ENCODE data around the gene MOB4. TPM values are rescaled to one million over a fixed set of nuclear protein-coding genes. Genes with fewer than 3 reads are reported as not detected.
"Not testable (repeated sequence)": the region's sequence is repeated elsewhere in the genome, so short reads cannot be mapped to it uniquely, and the experiment has no call there.

MOB4 gene
- total RNA-seq, 1 experiment from 2014 or later, result 40.1 TPM

DNA sequence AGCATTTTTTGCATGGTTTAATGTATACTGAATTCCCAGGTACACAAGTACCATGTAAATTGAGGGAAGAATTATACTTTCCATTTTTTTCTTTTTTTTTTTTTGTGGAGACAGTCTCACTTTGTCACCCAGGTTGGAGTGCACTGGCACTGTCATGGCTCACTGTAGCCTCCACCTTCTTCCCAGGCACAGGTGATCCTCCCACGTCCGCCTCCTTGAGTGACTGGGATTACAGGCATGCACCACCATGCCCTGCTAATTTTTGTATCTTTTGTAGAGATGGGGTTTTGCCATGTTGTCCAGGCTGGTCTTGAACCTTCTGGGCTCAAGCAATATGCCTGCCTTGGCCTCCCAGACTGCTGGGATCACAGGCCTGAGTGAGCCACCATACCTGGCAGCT is 11.9 kb upstream of the MOB4 start:
- in situ Hi-C loops (cut with HindIII; ENCODE audit: low pct_unique_long_range_greater_than_20kb, low sequenced_read_pairs), result no loop called here
- DNase-seq (ENCODE audit: low read depth), result no peak

- DNase-seq (ENCODE audit: low read depth), result no peak
- in situ Hi-C loops (cut with HindIII; ENCODE audit: low pct_unique_long_range_greater_than_20kb, low sequenced_read_pairs), result no loop called here
These were observed 11.4 kb upstream of the MOB4 start for GRCh38 chr2:197504512-197504911.

- in situ Hi-C loops (cut with HindIII; ENCODE audit: low pct_unique_long_range_greater_than_20kb, low sequenced_read_pairs), result no loop called here
- no peak for DNase-seq (ENCODE audit: low read depth)
These were observed 9.2 kb upstream of the MOB4 start for GRCh38 chr2:197506658-197507057.

- no peak for DNase-seq (ENCODE audit: low read depth)
- in situ Hi-C loops (cut with HindIII; ENCODE audit: low pct_unique_long_range_greater_than_20kb, low sequenced_read_pairs), result no loop called here
These were observed 2.0 kb upstream of the MOB4 start for GRCh38 chr2:197513915-197514314.

GRCh38 chr2:197514754-197515153 is 1.1 kb upstream of the MOB4 start:
- no peak for DNase-seq (ENCODE audit: low read depth)
- in situ Hi-C loops (cut with HindIII; ENCODE audit: low pct_unique_long_range_greater_than_20kb, low sequenced_read_pairs), result no loop called here

DNA sequence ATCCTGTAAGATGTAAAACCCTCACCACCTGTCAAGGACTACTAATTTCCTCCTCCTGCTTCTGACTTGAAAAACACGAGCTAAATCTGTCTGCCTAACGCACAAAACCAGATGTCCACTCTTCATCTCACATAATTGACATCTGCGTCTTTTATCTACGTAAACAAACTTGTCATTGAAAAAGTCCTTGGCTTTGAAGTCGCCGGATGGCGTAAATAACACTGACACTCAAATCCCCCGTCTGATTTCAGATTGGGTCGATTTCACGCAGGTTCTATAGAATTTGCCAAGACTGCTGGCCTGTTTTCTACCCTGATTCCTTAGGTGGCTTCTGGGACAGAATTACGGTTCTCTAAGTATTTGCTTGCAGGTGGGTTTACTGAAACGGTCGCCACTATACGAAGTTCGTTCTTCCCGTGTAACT is 539 bp upstream of the MOB4 start:
- in situ Hi-C loops (cut with HindIII; ENCODE audit: low pct_unique_long_range_greater_than_20kb, low sequenced_read_pairs), result no loop called here
- DNase-seq (ENCODE audit: low read depth), result no peak

DNA sequence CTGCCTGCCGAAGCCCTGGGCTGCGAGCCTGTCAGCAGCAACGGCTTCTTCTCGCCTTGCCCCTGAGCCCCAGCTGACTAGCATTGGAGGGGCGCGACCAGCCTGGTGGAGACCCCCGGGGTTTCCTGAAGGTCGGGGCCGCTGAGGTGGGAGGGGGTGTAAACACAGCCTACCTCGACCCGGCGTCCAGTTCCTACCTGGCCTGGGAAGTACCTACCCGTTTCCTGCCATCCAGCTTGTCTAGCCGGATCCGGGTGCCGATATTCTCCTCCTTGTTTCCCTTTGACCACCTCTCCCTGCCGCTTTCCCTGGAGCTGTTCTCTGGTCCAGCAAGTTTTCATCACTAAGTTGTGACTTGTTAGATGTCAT is 511 bp downstream of the MOB4 start:
- no peak for DNase-seq (ENCODE audit: low read depth)
- in situ Hi-C loops (cut with HindIII; ENCODE audit: low pct_unique_long_range_greater_than_20kb, low sequenced_read_pairs), result no loop called here

GRCh38 chr2:197517150-197517549 is 1.3 kb downstream of the MOB4 start:
- in situ Hi-C loops (cut with HindIII; ENCODE audit: low pct_unique_long_range_greater_than_20kb, low sequenced_read_pairs), result no loop called here
- no peak for DNase-seq (ENCODE audit: low read depth)

- in situ Hi-C loops (cut with HindIII; ENCODE audit: low pct_unique_long_range_greater_than_20kb, low sequenced_read_pairs), result no loop called here
- DNase-seq (ENCODE audit: low read depth), result no peak
These were observed 22.5 kb downstream of the MOB4 start for GRCh38 chr2:197538412-197538811.

- in situ Hi-C loops (cut with HindIII; ENCODE audit: low pct_unique_long_range_greater_than_20kb, low sequenced_read_pairs), result no loop called here
- no peak for DNase-seq (ENCODE audit: low read depth)
These were observed 23.9 kb downstream of the MOB4 start for GRCh38 chr2:197539734-197540133.

DNA sequence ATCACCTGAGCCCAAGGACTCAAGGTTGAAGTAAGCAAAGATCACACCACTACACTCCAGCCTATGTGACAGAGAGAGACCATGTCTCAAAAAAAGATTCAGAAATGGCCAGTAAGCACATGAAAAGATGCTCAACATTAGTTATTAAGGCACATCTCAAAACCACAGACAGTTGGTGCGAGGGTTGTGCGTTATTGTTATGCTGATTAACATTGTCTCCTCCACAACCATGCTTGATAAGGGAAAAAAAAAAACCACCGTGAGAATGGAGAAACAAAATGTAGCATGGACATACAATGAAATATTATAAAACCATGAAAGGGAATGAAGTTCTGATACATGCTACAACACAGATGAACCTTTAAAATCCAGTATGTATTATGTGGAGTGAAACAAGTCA is 27.3 kb downstream of the MOB4 start:
- no peak for DNase-seq (ENCODE audit: low read depth)
- in situ Hi-C loops (cut with HindIII; ENCODE audit: low pct_unique_long_range_greater_than_20kb, low sequenced_read_pairs), result no loop called here

- DNase-seq (ENCODE audit: low read depth), result no peak
- in situ Hi-C loops (cut with HindIII; ENCODE audit: low pct_unique_long_range_greater_than_20kb, low sequenced_read_pairs), result no loop called here
These were observed 31.5 kb downstream of the MOB4 start for GRCh38 chr2:197547163-197547900.

DNA sequence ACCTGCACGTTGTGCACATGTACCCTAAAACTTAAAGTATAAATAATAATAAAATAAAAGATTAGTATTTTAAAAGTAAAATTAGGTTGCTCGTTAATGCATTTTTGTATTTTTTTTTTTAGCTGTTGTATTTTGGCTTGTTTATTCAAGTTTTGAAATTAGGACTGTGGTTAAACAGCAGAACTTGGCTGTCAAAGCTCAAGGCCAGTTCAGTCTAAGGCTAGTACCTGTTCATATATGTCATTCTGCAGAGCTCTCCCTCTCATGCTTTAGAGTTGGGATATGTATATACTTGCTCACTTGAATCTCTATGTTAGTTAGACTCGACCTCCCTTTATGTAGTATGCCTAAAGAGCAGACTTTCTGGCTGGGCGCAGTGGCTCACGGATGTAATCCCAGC is 32.7 kb downstream of the MOB4 start:
- in situ Hi-C loops (cut with HindIII; ENCODE audit: low pct_unique_long_range_greater_than_20kb, low sequenced_read_pairs), result no loop called here
- no peak for DNase-seq (ENCODE audit: low read depth)

- in situ Hi-C loops (cut with HindIII; ENCODE audit: low pct_unique_long_range_greater_than_20kb, low sequenced_read_pairs); DNase-seq (ENCODE audit: low read depth): not testable (repeated sequence)
These were observed 35.4 kb downstream of the MOB4 start for GRCh38 chr2:197551260-197551659.

GRCh38 chr2:197555467-197555866 is 39.6 kb downstream of the MOB4 start:
- in situ Hi-C loops (cut with HindIII; ENCODE audit: low pct_unique_long_range_greater_than_20kb, low sequenced_read_pairs), result no loop called here
- DNase-seq (ENCODE audit: low read depth), result no peak

DNA sequence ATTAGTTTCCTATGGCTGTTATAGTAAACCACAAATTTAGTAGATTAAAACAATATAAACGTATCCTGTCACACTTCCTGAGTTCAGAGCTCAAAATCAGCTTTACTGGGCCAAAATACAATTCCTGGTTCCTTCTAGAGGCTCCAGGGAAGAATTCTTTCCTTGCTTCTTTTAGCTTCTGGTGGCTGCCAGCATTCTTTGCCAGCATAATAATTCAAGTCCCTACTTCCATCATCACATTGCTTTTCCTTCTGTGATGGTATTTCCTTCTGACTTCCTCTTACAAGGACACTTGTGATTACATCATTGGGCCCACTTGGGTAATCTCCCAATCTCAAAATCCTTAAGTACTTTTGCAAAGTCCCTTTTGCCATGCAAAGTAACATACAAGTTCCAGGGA is 40.6 kb downstream of the MOB4 start:
- in situ Hi-C loops (cut with HindIII; ENCODE audit: low pct_unique_long_range_greater_than_20kb, low sequenced_read_pairs), result no loop called here
- no peak for DNase-seq (ENCODE audit: low read depth)

DNA sequence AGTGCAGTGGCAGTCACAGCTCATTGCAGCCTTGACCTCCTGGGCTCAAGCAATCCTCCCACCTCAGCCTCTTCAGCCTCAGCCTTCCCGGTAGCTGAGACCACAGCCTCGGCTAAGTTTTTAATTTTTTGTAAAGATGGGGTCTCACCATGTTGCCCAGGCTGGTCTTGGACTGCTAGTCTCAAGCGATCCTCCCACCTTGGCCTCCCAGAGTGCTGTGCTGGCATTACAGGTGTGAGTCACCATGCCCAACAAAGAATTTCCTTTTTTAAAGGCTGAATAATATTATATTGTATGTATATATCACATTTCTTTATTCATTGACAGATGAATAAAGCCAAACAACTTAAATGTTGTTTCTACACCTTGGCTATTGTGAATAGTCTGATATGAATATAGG is 42.5 kb downstream of the MOB4 start:
- in situ Hi-C loops (cut with HindIII; ENCODE audit: low pct_unique_long_range_greater_than_20kb, low sequenced_read_pairs), result no loop called here
- DNase-seq (ENCODE audit: low read depth), result no peak

GRCh38 chr2:197559681-197560080 is 43.8 kb downstream of the MOB4 start:
- in situ Hi-C loops (cut with HindIII; ENCODE audit: low pct_unique_long_range_greater_than_20kb, low sequenced_read_pairs), result no loop called here
- no peak for DNase-seq (ENCODE audit: low read depth)

DNA sequence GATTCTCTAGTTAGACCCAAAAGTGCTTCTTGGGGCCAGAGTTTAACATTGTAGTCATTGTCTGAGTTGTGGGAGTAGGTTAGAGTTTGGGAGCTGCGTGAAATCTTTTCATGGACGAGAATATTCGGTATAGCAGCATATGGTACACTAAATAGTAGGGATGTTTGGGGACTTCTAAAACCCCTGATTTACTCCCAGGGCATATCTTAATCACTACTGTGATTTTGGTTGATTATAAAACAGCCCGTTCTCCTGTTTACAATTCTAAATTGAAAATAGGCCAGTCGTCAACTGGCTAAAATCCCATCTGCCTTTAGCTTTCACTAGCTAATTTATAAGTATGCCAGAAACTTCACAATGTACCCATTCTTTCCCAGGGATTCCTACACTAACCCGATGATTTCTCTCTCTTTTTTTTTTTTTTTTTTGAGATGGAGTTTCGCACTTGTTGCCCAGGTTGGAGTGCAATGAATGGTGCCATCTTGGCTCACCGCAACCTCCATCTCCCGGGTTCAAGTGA is 44.3 kb downstream of the MOB4 start:
- no peak for DNase-seq (ENCODE audit: low read depth)
- in situ Hi-C loops (cut with HindIII; ENCODE audit: low pct_unique_long_range_greater_than_20kb, low sequenced_read_pairs), result no loop called here

DNA sequence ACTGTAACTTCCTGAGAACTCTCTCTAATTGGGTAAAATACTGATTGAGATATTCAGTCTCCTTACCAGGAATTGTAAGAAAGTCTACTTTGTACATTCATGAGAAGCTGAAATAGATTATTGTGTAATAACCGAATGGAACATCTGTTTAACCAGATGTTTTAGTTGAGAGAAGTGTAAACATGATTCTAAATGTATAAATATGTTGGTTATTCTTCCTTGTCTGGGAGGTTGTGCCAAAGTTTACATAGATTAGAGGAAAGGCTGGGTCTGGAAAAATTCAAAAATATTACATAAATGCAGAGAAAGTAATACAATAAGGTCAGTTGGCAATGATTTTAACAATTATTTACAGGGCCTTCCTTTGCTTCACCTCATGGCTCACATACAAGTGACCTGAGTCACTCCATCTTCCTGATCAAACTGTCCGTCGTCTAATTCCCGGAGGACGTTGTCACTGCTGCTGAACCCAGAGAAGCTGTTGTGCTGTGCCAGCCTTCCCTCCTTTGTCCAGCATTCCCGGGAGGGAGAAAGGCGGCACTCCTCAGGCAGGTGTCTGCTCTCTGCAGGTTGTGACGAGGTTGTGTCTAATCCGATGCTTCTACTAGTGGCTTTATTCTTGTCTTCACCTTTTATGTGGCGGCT is 55.9 kb downstream of the MOB4 start:
- peak; percentile 22 for DNase-seq (ENCODE audit: low read depth)
- in situ Hi-C loops (cut with HindIII; ENCODE audit: low pct_unique_long_range_greater_than_20kb, low sequenced_read_pairs), result no loop called here
